ENCODE results near the gene LHX8.

LHX8 gene

GRCh38 chr1:75133750-75134646, at the start of gene LHX8:
TSS of gene LHX8 (plus strand) at chr1:75134388. CDS start at chr1:75136615, 2,227 bp downstream.
- peak within 1 kb of the TSS; percentile 96 for H3K9ac ChIP-seq
- peak within 1 kb of the TSS; percentile 78 for H3K4me2 ChIP-seq
- no peaks in the 10 kb centered on the region for H3K4me1 ChIP-seq (ENCODE audit: low read depth, poor library complexity, severe bottlenecking)
- H3K4me3 ChIP-seq (IDR thresholded peaks at IDR 0.05; ENCODE audit: insufficient read depth, low read depth, low read length), result peak within 1 kb of the TSS; percentile 57
- peak within 1 kb of the TSS; percentile 95 for H3K27ac ChIP-seq
- H3K79me2 ChIP-seq (ENCODE audit: insufficient read depth, low read depth), result peaks cover 41% of the 10 kb centered on the region
- no peaks in the 10 kb centered on the region for H3K36me3 ChIP-seq (ENCODE audit: insufficient read depth)
- H4K20me1 ChIP-seq (ENCODE audit: insufficient read depth), result no peaks in the 10 kb centered on the region
- peak within 1 kb of the TSS; percentile 59; the same call in 1 of the 2 replicates for H2AFZ ChIP-seq (ENCODE audit: low read depth)
- TF ChIP-seq CTCF (conservative IDR thresholded peaks at IDR 0.05; ENCODE audit: low read depth, low read length), result no peak
- H3K27me3 ChIP-seq (ENCODE audit: insufficient read depth, low read depth), result no peaks in the 10 kb centered on the region

- no peaks in the 10 kb centered on the region for H3K79me2 ChIP-seq (ENCODE audit: insufficient read depth, low read depth)
- H3K9ac ChIP-seq, result no peak overlapping the region
- H2AFZ ChIP-seq (ENCODE audit: low read depth), result no peak overlapping the region
- TF ChIP-seq CTCF (conservative IDR thresholded peaks at IDR 0.05; ENCODE audit: low read depth, low read length), result no peak
- H3K27me3 ChIP-seq (ENCODE audit: insufficient read depth, low read depth), result no peaks in the 10 kb centered on the region
- H3K4me1 ChIP-seq (ENCODE audit: low read depth, poor library complexity, severe bottlenecking), result no peaks in the 10 kb centered on the region
- no peak overlapping the region for H3K27ac ChIP-seq
- H3K36me3 ChIP-seq (ENCODE audit: insufficient read depth), result no peaks in the 10 kb centered on the region
- H4K20me1 ChIP-seq (ENCODE audit: insufficient read depth), result no peaks in the 10 kb centered on the region
- H3K4me2 ChIP-seq, result no peak overlapping the region
- no peak overlapping the region for H3K4me3 ChIP-seq (IDR thresholded peaks at IDR 0.05; ENCODE audit: insufficient read depth, low read depth, low read length)
These were observed 48.3 kb upstream of the LHX8 start for GRCh38 chr1:75085931-75086330.

GRCh38 chr1:75087278-75087677, 46.9 kb upstream of the LHX8 start:
- Histone ChIP-seq H3K4me2 (no peak overlapping the region), H2AFZ (ENCODE audit: low read depth) (no peak overlapping the region), H3K4me1 (ENCODE audit: low read depth, poor library complexity, severe bottlenecking) (no peaks in the 10 kb centered on the region), H3K4me3 (IDR thresholded peaks at IDR 0.05; ENCODE audit: insufficient read depth, low read depth, low read length) (no peak overlapping the region), H3K36me3 (ENCODE audit: insufficient read depth) (no peaks in the 10 kb centered on the region), H3K9ac (no peak overlapping the region), H3K27me3 (ENCODE audit: insufficient read depth, low read depth) (no peaks in the 10 kb centered on the region), H3K27ac (no peak overlapping the region), H4K20me1 (ENCODE audit: insufficient read depth) (no peaks in the 10 kb centered on the region), H3K79me2 (ENCODE audit: insufficient read depth, low read depth) (no peaks in the 10 kb centered on the region)
- TF ChIP-seq CTCF (conservative IDR thresholded peaks at IDR 0.05; ENCODE audit: low read depth, low read length), result no peak

GRCh38 chr1:75092141-75092540, 42.0 kb upstream of the LHX8 start:
- Histone ChIP-seq H3K9ac (no peak overlapping the region), H3K79me2 (ENCODE audit: insufficient read depth, low read depth) (no peaks in the 10 kb centered on the region), H3K36me3 (ENCODE audit: insufficient read depth) (no peaks in the 10 kb centered on the region), H2AFZ (ENCODE audit: low read depth) (no peak overlapping the region), H3K27me3 (ENCODE audit: insufficient read depth, low read depth) (no peaks in the 10 kb centered on the region), H3K27ac (no peak overlapping the region), H4K20me1 (ENCODE audit: insufficient read depth) (no peaks in the 10 kb centered on the region), H3K4me2 (no peak overlapping the region), H3K4me3 (IDR thresholded peaks at IDR 0.05; ENCODE audit: insufficient read depth, low read depth, low read length) (no peak overlapping the region), H3K4me1 (ENCODE audit: low read depth, poor library complexity, severe bottlenecking) (no peaks in the 10 kb centered on the region)
- TF ChIP-seq CTCF (conservative IDR thresholded peaks at IDR 0.05; ENCODE audit: low read depth, low read length), result no peak

Data from KMS-11 (cell line).